ENCODE measurements around the gene SUPT3H.
"Not testable (repeated sequence)": the region's sequence is repeated elsewhere in the genome, so short reads cannot be mapped to it uniquely, and the experiment has no call there.

Gene SUPT3H

GRCh38 chr6:44867571-44868334 lies 510.0 kb downstream of the SUPT3H start:
- DNase-seq = no peak

DNA sequence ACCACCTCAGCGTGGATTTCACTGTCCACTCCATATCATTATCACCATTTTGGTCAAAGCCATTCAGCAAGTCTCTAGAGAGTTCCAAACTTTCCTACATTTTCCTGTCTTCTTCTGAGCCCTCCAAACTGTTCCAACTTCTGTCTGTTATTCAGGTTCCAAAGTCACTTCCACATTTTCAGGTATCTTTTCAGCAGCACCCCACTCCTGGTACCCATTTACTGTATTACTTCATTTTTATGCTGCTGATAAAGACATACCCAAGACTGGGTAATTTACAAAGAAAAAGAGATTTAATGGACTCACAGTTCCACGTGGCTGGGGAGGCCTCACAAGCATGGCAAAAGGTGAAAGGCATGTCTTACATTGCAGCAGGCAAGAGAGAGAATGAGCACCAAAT lies 512.5 kb downstream of the SUPT3H start:
- not testable (repeated sequence) for DNase-seq

DNA sequence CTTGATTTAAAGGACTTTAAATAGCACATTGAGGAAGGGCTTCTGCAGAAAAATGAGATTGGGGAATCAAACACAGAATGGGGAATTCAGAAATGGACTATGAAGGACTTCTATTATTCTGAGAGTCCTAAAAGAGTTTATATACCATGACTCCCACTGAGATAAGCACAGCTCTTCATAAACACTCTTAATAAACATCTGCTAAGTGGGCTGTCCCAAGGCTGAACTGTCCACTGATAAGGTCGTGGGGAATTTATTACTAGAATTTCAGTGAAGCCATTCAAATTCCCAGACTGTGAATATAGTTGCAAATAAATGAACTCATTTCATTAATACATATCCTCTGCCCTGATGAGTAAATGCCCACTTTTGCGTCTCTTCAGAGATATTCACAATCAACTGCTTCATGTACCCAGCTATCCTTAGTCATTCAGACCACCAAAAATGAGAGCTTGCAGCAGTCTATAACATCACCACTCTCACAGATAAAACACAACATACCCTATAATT lies 517.8 kb downstream of the SUPT3H start:
- no peak for DNase-seq

GRCh38 chr6:44858998-44859397 lies 518.7 kb downstream of the SUPT3H start:
- no peak for DNase-seq

DNA sequence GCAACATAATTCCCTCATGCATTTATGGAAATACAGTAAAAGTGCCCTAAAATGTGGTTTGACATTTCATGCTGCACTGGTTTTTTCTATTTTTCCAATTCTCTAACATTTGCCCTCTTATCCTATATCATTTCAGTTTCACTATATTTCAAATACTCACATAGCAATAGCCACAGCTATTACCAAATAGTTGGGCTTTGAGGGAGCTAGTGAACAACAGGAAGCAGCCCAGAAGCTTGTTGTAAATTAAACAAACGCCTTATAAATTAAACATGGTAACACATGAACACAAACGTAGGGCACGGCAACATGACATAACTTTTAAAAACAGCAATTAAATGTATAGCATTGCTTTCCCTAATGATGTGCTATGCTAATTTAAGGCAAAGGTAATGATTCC lies 521.3 kb downstream of the SUPT3H start:
- DNase-seq = no peak

DNA sequence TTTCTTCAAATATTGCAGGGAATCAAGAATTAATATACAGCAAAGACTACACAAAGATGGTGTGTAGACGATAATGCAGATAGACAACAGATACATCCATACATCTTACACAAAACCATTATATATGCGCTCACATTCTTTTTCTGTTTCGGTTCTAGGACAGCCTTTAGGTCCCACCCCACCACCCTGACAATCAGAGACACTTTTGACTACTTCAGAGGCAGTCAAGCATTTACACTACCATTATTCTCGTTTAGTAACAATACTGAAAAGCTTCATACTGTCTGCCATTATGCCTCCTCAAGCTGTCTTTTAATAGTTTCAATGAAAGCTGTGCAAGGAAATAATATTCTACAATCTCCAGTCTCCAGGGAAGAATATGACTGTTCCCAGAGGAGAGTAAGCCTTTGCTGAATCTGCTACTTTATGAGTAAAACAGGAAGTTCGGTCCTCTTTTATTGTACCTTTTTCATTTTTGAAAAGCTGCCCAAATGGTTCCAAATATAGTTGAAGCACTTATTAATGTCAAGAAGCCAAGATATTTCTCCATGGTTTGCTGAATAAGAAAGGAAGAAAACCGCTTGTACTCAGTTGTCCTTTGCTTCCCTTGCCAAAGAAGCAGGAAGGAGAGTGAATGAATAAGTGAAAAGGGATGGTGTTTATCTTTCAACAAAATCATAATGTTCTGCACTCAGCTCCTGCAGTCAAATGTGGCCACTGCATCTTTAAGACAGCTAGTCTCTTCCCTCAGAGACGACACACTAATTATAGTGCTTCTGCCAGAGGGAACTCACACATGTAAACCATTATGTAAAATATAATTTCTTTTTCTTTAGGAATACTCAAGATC lies 521.9 kb downstream of the SUPT3H start:
- no peak for DNase-seq

- no peak for DNase-seq
These were observed 522.9 kb downstream of the SUPT3H start for GRCh38 chr6:44854712-44855443.

DNA sequence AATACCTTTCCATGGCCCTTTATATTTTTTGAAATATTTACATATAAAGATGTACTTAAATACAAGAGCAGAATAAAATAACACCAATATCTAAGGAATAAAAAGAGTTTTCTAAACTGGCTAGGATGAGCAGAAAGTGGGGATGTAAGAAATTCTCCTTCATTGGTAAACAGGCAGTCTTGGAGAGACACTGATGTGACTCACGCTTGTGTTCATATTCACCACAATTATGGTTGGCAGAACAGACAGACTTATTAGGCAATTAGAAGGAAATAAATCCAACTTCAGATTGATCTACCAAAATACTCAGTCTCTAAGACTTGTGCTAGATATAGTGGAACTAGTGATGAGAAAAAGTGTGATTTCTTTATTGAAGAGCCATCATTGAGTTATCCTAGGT lies 526.6 kb downstream of the SUPT3H start:
- no peak for DNase-seq

- DNase-seq = no peak
These were observed 527.4 kb downstream of the SUPT3H start for GRCh38 chr6:44850312-44850711.

- no peak for DNase-seq
These were observed 527.9 kb downstream of the SUPT3H start for GRCh38 chr6:44849806-44850205.

DNA sequence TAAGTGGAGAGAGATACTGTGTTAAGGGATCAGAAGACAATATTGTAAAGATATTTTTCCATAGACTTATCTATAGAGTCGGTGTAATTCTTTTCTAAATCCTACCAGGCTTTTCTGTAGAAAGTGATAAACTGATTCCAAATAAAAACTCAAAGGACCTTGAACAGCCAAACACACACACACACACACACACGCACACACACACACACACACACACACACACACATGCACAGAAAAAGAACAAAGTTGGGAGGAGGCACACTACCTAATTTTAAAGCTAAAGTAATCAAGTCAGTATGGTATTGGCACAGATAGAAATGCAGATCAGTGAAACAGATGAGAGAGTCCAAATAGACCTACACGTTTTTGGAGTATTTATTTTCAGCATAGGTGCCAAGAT lies 534.0 kb downstream of the SUPT3H start:
- no peak for DNase-seq

DNA sequence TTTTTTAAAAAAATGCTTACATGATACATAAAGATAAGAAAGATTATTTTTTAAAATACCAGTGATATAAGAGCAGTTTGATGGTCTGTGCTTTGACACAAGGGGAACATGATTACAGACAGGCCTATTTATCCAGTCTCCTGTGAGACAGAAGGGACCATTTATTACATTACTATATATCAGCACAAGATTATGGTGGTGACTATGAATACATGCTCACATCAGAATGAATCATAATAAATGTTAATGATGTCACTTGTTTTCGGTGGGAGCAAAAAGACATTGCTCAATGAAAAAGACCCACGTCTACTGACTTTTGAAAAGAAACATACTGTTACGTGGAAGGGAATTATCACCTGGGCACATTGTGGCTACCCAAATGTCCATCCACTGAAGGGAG lies 535.1 kb downstream of the SUPT3H start:
- no peak for DNase-seq

GRCh38 chr6:44841829-44842228 lies 535.9 kb downstream of the SUPT3H start:
- no peak for DNase-seq

DNA sequence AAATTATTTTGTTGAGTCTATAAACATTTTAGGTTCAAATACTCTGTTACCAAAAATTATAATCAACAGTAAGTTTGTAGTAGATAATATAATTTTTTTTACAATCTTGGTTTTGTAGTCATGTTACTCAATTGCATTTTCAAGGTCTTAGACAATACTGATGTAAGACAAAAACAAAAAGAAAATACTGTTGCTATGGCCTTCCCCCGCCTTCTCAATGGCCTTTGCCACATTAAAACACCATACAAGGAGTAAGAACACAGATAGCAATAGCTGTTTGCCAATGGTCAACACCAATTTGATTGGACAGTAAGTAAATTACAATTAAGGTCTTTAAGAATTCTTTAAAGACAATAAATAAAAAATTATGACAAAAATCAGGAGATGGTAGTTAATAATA lies 540.0 kb downstream of the SUPT3H start:
- no peak for DNase-seq

- no peak for DNase-seq
These were observed 540.5 kb downstream of the SUPT3H start for GRCh38 chr6:44837255-44837654.

DNA sequence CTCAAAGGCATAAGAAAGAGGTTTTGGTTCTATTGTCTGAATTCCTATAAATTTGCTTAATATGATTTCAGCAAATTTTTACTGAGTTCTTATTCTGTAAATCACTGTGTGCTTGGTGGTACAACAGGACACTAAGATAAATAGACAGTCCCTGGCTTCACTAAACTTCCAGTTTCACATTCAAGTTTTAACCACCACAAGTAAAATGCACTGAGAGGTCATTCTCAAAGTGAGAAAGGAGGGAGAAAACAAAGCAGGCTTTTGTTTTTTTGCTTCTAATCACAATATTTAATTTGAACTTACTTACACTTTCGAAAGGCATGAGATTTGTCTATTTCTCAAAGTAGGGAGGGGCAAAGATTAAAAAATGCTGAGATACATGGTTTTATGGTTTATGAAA lies 544.5 kb downstream of the SUPT3H start:
- DNase-seq = no peak

GRCh38 chr6:44831002-44831610 lies 546.6 kb downstream of the SUPT3H start:
- no peak for DNase-seq

- no peak for DNase-seq
These were observed 547.9 kb downstream of the SUPT3H start for GRCh38 chr6:44829836-44830235.

GRCh38 chr6:44828780-44829179 lies 549.0 kb downstream of the SUPT3H start:
- no peak for DNase-seq

DNA sequence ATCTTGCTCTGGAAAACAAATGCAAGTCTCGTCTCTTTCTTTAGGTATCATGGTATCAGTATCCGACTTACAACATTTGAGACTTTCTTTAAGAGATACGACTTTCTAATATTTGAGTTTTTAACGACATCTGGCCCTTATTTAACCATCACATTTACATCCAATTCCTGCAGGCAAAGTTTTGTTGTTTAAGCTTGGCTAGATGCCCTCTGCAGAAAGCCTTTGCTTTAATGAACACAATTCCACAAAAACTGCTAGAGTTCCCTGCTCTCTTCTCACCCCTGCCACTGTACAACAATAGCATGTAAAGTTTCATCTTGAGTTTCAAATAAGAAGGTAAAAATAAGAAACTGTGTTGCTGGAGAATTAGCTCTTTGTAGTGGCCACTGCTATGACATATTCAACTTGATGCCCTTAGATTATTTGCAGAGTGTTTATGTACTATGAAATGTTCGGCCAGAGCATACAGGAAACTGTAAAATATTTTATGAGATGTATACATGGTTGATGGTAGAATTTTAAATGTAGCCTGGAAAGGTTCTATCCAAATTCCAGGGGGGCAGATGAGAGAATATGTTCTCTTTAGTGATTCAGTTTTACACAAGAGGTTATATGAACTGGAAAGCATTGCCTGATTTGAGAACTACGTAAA lies 551.6 kb downstream of the SUPT3H start:
- DNase-seq = no peak

GRCh38 chr6:44825273-44825672 lies 552.5 kb downstream of the SUPT3H start:
- no peak for DNase-seq

GRCh38 chr6:44824567-44824966 lies 553.2 kb downstream of the SUPT3H start:
- DNase-seq = no peak
